Omental fat pad (tissue), 4 donors: ENCODE results near the gene NCR2. TPM values are rescaled to one million over a fixed set of nuclear protein-coding genes. Genes with fewer than 3 reads are reported as not detected.
A peak's percentile ranks its signal among the peaks of the same experiment; 100 is the strongest.

Source experiments
- ATAC-seq: fragments of 150-250 bp; one replicate; pipeline ENCODE4 v1.9.1; 2016; ENCODE audit warnings: mild to moderate bottlenecking, moderate library complexity; ENCODE audit not compliant: low FRiP score
- DNase-seq: peaks from one replicate; pipeline ENCODE4 v3.0.0-alpha.2; 2019; ENCODE audit warnings: low spot score
- CTCF ChIP-seq, 3 donors: fragments of 450-650 bp; IDR thresholded peaks; one replicate each; pipeline ENCODE4 v1.5.1; 2016 to 2017; ENCODE audit warnings: antibody characterized with exemption in 3 of 3, mild to moderate bottlenecking in 3 of 3, moderate library complexity in 2 of 3
- total RNA-seq, 4 donors: library from RNA; depleted of rRNA; stranded (reverse); fragments of >200 nt; gene quantifications; one replicate each; pipeline ENCODE4 v1.1.0, GENCODE V29; 2016

The NCR2 gene
- total RNA-seq, 4 donors from 2014 or later, result not detected

GRCh38 chr6:41370488-41371111 lies 35.2 kb downstream of the NCR2 start:
- TF ChIP-seq CTCF (IDR thresholded peaks at IDR 0.05), result no peak
- ATAC-seq (no peak), DNase-seq (no peak)

- no peak for TF ChIP-seq CTCF (IDR thresholded peaks at IDR 0.05)
- ATAC-seq (peak; percentile 6), DNase-seq (no peak)
Observed at GRCh38 chr6:41371461-41371991, 36.1 kb downstream of the NCR2 start.

GRCh38 chr6:41371992-41372831 lies 36.8 kb downstream of the NCR2 start:
- no peak for ATAC-seq
- no peak for DNase-seq
- TF ChIP-seq CTCF (IDR thresholded peaks at IDR 0.05), result no peak

GRCh38 chr6:41372832-41373626 lies 37.6 kb downstream of the NCR2 start:
- DNase-seq, result no peak
- TF ChIP-seq CTCF (IDR thresholded peaks at IDR 0.05), result no peak
- ATAC-seq, result no peak

- DNase-seq (no peak), ATAC-seq (no peak)
- TF ChIP-seq CTCF (IDR thresholded peaks at IDR 0.05), result no peak
Observed at GRCh38 chr6:41373627-41373918, 38.2 kb downstream of the NCR2 start.

GRCh38 chr6:41373919-41374617 lies 38.7 kb downstream of the NCR2 start:
- no peak for TF ChIP-seq CTCF (IDR thresholded peaks at IDR 0.05)
- no peak for ATAC-seq
- no peak for DNase-seq
